ENCODE data around the gene CPVL.

DNA sequence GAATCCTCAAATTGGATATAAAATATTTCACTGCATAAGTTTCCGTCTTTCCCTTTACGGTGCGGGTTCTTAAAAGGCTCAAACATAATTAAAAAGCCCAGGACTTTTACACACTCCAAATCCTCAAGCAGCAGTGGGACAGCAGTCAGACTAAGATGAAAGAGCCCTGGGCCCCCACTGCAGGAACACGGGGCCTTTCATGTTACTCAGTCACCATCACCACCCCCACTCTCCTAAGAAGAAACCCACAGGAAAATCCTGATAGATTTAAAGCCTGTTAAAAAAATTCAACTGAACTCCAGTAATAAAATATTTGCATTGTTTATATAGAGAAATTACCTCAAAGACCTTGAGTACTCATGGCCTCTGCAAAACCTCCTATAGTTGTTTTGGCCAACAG, 114.2 kb downstream of the CPVL start:
- TF ChIP-seq, protein P1, sequence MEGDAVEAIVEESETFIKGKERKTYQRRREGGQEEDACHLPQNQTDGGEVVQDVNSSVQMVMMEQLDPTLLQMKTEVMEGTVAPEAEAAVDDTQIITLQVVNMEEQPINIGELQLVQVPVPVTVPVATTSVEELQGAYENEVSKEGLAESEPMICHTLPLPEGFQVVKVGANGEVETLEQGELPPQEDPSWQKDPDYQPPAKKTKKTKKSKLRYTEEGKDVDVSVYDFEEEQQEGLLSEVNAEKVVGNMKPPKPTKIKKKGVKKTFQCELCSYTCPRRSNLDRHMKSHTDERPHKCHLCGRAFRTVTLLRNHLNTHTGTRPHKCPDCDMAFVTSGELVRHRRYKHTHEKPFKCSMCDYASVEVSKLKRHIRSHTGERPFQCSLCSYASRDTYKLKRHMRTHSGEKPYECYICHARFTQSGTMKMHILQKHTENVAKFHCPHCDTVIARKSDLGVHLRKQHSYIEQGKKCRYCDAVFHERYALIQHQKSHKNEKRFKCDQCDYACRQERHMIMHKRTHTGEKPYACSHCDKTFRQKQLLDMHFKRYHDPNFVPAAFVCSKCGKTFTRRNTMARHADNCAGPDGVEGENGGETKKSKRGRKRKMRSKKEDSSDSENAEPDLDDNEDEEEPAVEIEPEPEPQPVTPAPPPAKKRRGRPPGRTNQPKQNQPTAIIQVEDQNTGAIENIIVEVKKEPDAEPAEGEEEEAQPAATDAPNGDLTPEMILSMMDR (IDR thresholded peaks at IDR 0.05): no peak
- no peak for TF ChIP-seq POLR2A (IDR thresholded peaks at IDR 0.05)

Data from body of pancreas (tissue), 4 donors.